HG03095 (cell line): Measurements from ENCODE around the gene LRMDA.

Experiments
- ATAC-seq: cut with Tn5 transposase; IDR thresholded peaks from one replicate; pipeline ENCODE4 v1.9.1; 2021; ENCODE audit warnings: moderate library complexity; ENCODE audit not compliant: unreplicated experiment

Gene LRMDA

DNA sequence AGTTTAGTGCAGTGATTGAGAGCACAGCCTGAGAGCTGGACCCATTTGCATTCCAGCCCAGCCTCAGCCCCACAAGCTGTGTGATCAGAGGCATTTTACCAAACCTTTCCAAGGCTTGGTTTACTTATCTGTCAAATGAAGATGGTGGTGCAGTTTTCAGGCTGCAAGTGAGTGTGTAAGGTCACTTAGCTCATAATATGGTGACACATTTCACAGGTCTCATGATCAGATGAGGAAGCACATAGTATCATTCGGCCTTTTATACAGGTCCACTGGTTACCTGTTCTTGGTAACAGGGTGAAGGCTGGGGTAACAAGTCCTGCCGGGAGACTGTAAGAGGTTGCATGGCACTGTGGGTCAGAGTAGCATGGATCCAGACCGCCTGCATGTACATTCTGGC lies 371.7 kb downstream of the LRMDA start:
- no peak for ATAC-seq

DNA sequence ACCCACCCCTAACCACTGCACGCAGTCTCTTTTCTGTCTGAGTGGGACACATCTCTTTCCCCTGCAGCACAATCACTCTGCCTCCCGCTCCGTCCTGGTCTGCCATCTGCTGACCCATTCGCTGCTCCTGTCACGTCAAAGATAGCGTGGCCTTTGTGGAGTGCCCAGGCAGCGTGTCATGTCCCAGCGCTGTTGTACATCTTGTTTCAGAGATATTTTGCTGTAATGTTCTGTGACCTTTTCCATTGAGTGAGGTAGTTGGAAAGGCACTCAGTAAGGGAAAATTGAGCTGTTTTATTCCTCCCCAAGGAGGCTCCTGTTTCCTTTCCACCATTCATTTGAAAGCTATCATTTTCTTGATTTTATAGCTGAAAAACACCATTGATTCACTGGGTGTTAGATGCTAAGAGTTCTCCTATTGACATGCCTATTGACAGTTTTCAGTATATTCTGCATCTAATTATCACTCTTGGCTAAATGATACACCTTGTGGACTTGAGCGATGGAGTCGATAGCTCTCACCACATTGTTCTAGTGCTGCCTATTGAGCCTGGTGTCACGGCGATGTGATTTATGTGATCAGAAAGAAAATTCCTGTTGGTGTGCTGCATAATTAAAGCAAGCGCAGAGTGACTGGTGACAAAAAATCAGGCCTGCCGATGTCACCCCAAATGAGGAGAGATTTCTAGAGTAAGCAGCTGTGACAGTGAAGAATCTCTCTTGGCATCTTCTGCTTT lies 372.6 kb downstream of the LRMDA start:
- ATAC-seq: no peak

DNA sequence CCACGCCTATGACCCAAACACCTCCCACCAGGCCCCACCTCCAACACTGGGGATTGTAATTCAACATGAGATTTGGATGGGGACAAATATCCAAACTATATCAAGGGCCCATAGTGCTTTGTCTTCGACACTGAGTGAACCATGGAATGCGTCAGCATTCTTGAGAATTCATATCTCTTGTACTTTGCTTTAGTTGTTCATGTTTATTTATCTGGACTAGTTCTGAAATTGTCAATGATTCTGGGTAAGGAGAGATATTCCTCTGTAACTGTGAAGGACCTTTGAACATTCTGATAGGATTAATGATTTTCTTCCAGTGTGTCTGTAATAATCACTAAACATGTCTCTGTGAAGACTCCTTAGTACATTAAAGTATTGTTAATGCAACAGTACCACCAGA lies 374.8 kb downstream of the LRMDA start:
- ATAC-seq: no peak

DNA sequence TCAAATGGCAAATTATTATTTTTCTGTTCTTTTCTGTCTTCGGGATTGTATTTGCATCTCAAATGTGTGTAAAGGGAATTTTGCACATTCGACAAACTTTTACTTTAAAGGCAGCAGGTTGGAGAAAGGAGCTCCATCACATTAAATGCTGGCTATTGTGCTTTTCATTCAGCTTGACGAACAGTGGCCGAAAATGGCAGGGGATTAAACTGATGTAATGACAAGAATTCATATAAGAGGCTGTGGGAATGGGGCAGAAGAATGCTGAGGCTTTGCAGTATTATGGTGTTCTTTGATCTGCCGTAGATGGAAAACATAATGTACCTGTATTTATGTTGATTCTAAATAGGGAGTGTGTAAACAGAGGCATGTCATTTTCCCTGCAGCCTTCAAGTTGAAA lies 376.0 kb downstream of the LRMDA start:
- no peak for ATAC-seq

DNA sequence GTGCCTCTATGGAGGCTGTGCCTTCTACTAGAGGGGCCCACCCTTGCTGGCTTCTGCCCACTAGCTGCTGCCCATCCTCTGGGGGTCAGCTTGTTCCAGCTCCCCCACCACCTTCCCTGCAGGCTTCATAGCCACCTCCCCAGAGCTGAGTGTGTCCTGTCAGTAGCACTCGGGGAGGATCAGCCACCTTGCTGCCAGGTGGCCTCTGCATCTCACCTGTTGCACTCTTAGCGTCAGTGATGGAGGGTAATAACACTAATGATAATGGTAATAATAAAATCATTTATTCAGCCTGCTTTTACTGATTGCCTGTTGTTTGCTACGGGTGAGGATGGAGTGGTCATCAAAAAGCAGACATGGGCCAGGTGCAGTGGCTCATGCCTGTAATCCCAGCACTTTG lies 377.6 kb downstream of the LRMDA start:
- ATAC-seq: no peak

DNA sequence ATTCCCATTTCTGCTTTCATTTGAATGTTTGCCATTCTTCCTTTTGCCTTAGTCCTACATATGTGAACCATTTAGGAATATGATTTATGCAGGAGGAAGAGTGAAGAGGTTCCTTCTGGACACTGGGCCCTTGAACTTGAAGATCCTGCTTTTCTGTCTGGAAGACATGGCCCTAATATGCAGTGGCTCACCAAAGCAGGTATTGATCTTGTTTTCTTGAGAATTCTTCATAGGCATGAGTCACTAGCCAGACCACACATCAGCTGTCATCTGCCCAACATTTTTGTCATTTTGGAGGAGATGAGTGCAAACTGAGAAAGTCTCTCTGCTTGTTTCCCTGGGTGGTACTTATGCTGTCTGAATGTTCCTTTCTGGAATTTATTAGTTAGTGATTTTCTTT lies 382.6 kb downstream of the LRMDA start:
- no peak for ATAC-seq

DNA sequence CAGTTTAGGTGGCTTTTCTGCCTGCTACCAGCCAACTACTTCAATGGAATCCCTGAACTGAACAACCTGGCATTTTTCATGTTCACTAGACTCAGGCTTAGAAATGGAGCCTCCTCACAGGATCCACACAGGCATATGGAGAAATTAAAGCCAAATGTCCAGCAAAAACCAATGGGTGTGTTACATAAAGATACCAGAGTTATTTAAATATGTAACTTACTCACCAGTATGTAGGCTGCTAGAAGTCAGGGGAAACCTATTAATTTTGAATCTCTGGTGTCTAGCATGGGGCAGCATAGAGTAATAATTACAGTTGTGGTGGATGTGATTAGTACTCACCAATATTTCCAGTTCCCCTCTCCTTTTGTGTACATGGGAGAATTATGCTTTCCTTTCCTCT lies 383.6 kb downstream of the LRMDA start:
- no peak for ATAC-seq

DNA sequence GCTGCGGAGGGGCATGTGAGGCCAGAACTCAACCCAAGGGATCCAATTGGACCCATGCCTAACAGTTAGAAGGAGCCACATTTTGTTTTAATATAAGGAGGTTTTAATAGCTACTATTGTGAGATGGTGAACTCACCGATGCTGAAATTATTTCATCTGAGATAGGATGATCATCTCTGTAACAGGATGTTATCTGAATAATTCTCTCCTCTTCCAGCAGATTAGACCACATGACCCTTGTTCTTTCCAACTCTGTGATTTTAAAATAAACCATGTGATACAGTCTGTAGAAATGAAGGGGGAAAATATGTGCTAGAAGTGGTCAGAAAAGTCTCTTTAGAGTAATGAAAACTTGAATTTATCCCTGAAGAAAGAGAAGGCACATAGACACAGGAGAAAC lies 385.8 kb downstream of the LRMDA start:
- ATAC-seq: no peak

DNA sequence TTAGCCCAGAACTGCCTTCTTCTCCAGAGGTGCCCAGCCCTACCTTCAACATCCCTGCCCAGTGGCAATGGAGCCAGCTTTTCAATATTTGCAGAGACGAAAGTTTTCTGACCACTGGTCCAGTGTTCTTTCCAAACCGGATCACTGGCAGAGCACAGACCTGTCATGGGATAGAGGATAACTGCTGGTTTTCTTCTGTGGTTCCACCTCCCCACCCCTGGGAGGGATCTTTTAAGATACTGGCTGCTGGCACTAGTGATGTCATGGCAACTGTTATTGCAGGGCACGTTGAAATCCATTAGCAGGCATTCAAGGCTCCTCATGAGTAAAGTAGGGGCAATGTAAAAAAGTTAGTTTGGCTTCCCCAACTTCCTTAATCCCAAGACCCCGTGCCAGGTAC lies 387.1 kb downstream of the LRMDA start:
- ATAC-seq: no peak

DNA sequence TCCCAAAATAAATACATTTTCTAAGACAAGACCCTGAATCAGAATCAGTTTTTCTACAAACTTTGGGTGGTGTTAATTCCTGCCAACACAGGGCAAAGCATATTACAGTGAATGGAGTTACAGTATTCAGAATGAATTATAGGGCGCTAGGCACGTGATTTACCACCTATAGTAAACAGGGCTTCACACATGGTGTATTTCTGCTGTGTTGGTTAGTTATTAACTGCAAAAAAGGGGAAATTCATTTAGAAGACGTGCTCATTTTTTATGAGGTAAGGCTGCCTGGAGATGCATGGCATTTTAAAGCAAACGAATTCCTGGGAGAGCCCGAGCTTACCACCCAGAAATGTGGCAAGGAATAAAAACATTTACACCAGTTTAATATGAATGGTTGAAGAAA lies 393.8 kb downstream of the LRMDA start:
- no peak for ATAC-seq

DNA sequence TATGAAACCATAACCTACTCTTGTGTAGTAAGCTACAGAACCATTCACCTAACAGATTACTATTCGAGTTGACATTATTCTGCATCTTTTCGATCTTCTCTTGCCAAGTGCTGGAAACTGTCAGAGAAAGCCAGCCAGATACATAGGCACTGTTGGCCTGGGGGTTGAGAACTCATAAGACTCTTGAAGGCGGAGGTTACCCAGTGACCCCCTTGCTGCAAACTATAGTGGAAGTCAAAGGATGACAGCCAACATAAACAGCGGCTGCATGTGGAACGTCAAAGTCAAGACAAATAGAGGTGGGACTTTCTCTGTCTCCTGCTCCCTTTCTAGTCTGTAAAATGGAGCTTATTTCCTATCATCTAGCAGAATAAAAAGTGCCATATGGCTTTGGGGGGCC lies 394.2 kb downstream of the LRMDA start:
- no peak for ATAC-seq

DNA sequence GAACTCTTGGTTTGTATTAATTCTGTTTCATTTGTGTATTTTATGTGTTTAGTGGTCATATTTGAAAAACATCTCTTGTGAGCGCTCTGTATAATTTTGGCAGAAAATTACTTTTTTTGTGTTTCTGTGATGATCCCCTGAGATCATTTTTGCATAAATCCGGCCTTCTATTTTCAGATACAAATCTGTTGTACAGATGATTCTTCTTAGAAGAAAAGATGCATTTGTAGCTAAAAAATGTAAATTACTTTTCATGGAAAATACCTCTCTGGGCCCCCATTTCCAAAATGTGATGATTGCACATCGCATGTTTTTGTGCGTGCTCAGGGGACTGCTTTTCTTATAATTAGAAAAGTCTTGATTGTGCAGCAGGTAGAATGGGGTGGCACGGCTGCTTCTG lies 395.4 kb downstream of the LRMDA start:
- no peak for ATAC-seq

DNA sequence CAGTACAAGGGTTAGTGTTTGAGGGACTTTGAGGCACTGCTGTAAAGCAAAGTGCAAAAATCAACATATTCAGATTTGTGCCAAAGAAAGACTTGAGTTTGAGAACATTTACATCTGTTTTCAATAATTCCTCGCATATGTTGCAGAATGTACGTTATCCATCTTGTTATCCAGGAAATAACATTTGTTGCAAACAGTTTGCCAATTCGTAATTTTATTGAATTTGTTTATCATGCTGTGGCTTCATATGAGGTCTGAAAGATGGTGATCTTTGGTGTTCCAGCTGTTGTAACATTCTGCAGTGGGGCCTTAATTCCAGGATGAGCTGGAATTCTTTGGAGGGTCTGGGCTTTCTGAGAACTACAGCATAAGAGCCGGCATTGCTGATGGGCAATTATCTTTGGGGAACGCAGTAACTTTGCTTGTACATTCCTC lies 396.2 kb downstream of the LRMDA start:
- ATAC-seq: no peak

DNA sequence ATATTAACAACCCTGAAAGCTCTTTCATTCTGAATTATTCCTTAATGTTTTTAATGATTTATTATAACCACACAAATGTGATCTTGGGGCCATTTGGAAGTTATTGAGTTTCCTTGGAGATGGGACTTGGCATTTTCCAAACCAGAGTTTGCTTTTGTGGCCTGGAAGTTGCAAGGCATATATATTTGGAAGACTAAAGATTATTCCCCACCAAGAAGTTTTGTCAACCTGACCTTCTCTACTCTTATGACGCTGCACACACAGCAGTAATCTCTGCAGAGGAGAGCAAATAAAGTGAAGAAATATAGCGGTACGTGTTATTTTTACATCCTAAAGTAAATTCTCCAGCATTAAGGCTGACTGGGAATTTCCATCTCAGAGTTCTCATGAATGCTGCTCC lies 397.0 kb downstream of the LRMDA start:
- ATAC-seq: no peak

DNA sequence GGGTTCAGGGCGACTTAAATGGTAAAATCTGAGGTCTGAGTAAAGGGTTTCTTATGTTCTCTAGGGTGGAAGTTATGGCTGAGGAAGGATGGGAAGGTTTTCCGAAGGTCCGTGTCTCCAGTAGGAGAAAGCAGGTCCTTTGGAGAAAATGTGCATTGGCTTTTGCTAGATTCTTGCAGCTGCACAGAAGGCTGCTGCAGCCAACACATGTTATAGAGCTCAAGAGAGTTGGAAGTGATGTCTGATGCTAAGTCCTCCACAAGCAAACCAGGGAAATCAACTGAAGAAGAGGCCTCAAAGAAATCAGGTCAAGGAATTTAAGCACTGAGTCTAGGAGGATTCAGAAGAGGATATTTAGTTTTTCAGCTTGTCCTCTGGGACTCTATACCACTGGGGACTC lies 404.6 kb downstream of the LRMDA start:
- no peak for ATAC-seq

DNA sequence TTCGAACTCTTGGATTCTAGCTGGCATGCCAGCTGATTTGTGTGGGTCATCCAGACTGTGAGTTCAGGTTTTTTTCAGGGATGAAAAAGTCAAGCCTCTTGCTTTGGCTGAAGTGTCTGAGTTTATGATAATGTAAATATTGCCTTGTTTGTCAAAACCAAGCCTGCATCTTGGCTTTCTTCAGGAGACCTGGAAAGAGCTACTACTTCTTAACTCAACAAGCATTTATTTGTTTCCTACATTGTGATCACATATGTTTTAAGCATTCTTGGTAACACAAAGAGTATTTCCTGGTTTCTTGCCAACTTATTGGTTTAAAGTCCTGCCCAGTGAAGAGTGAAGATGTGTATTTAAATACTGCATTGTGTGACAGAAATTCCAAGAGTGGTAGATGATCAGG lies 407.1 kb downstream of the LRMDA start:
- no peak for ATAC-seq

DNA sequence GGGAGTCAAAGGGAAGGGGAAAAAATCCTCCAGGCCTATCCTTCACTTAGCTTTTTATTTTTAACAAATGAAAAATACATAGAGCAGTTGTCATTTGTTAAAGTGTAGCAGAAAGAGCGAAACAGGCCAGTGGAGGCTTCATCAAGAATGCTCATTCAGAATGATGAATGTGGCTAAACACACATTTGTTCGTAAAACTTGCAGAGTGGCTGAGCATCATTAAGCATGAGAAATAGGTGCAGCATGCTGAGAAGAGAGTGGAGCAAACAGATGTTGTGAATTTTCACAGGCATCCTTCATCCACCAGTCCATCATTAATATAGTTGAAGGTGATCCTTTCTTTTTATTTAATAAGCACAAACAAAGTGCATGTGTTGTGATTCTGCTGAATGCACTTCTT lies 407.6 kb downstream of the LRMDA start:
- ATAC-seq: no peak

DNA sequence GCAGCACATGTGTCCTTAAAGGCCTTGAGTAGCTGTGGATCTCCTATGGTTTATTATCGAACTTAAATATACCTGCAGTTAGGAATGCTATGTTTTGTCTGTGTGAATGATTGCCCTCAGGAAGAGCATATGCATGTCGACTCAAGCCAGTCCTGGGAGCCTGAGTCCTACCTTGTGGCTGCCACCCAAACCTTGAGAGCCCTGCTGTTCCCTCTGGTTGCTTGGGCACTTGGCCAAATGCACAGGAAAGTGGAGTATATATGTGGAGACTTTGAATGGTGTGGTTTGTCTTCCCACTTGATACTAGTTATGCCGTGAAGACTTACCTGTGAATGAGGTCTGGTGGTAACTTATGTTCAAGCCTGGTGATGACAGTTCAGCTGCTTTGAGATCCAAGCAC lies 409.8 kb downstream of the LRMDA start:
- no peak for ATAC-seq

DNA sequence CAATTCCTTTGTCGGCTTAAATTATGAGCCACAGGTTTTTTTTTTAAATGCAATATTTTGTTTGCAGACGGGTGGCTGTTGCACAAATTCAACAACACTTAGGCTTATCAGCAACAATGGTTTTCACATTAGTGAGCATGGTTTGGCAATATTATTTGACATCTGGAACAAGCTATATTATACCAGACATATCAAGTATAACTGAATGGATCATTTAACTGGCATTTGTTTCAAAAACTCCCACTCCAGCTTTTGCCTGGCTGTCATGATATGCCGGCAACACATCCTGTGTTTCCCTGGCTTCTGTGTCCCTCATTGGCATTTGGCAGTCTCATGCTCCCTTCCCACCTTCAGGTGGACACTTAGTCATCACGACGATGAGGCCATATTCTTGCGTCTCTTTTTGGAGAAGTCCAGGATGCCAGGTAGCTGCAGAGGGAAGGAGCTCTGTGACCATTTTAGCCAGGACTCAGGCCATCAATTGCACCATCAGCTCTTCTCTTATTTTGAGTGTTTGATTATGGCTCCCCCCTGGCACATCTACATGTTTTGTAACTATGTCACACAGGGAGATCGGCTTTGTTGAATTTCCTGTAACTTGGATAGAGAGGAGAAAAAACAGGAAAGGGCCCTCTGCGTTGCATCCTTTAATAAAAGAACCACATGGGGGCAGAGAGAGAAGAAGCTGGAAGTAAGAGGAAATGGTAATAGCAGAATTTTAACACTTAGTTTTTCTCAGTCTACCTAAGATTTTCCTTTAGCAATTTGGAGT lies 413.9 kb downstream of the LRMDA start:
- no peak for ATAC-seq

DNA sequence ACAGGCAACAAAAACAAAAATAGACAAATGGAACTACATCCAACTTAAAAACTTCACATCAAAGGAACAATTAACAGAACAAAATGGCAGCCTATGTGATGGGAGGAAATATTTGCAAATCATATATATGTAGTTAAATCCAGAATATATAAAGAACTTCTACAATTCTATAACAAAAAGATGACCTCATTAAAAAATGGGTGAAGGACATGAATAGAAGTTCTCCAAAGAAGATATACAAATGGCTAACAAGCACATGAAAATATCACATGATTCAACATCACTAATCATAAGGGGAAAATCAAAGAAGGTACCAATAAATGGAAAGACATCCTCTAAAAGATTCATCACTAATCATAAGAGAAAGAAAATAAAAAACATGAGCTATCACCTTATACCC lies 416.1 kb downstream of the LRMDA start:
- no peak for ATAC-seq

DNA sequence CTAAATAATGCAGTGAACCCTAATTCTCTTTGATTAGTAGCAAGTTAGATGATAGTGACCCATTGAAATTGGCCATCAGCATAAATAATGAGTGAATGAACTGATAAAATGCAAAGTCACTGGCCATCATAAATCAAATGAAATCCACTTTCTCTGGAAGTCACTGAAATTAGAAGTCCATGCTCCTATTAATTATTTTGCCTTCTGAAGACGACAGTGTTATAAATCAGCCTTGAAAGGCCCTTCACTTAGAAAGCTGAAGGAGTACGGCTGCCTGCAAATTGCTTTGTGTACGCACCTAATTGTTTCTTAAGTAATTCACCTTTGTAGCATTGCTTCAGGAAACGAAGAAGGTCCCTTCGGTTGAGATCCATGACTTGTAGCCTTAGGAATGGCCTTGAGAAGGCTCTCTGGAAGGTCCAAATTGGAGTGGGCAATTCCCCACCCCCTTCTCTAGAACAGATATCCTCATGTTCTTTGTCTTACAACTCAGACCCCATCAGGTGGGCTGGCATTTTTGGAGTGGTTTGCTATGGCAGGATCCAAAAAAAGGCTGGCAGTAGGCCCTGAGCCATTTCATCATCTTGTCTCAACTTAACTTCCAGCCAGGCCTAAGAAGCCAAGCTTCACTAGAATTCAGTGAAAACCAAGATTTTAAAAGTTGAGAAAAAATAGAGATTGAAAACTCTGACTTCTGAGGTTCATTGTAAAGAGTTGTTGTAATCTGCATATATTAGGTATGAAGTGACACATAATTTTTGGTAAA lies 420.3 kb downstream of the LRMDA start:
- ATAC-seq: no peak
